ENCODE measurements around the gene MTOR. TPM values are rescaled to one million over a fixed set of nuclear protein-coding genes. Genes with fewer than 3 reads are reported as not detected.

MTOR gene
- total and polyA plus RNA-seq, 10 of the 15 experiments (the other 5 are each of a cell fraction or from before 2014, with no cell fraction given): 6.6 to 41.8 (median 29.8) TPM

DNA sequence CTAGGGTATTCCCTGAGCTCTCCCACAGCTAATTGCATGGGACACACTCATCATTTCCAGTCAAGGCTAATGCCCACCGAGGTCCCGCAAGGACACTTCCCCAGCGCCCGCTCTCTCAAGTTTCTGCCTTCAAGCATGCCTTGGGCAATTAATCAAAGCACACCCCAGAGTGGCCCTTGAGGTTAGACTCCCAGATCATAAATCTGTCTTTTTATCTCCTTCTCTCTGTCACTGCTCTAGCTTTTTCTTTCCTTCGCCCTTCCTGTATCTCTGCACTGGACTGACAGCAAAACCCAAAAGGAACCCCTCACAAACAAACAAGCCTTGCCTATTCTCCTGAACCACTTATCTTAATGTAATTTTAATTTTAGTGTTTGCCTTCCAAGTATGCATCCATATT, 154.8 kb downstream of the MTOR start:
- H3K4me1 ChIP-seq (ENCODE audit: control insufficient read depth, insufficient read depth, low read length): no peaks in the 10 kb centered on the region
- SMC1A ChIA-PET (ENCODE audit: uncharacterized antibody, unreplicated experiment): interaction anchor here (1.1 to 4.0 kb wide), 2 partner anchors 9 to 47 kb away, joined by 3 to 16 read pairs; partner anchors contain the start of gene EXOSC10
- H2AFZ ChIP-seq (ENCODE audit: control insufficient read depth, low read depth, low read length): no peak overlapping the region
- no peak overlapping the region for H3K4me2 ChIP-seq (ENCODE audit: control insufficient read depth, insufficient read depth)
- in situ Hi-C loops (cut with MboI): no loop called here
- no peak overlapping the region for H3K4me3 ChIP-seq
- POLR2A ChIA-PET: interaction anchor here (0.6 kb wide), 1 partner anchor 52 kb away, joined by 3 read pairs; no protein-coding TSS in a partner anchor
- ATAC-seq (no peak), DNase-seq (ENCODE audit: low read depth, low spot score) (no peak), FAIRE-seq (no peak)
- 98% methylated on average over 5 of the region's 5 CpGs for WGBS (ENCODE audit: insufficient coverage, insufficient replicate concordance, low lambda C conversion rate, missing lambda C conversion rate)
- CTCF ChIA-PET: no interaction called here
- H3K9me3 ChIP-seq (replicated peaks; ENCODE audit: control insufficient read depth, insufficient read depth, low read length): no peaks in the 10 kb centered on the region
- RAD21 ChIA-PET (ENCODE audit: unreplicated experiment): interaction anchor here (1.2 kb wide), 1 partner anchor 9 kb away, joined by 3 read pairs; no protein-coding TSS in a partner anchor
- H4K20me1 ChIP-seq (ENCODE audit: control insufficient read depth, insufficient read depth): no peaks in the 10 kb centered on the region
- no TSS peak for BruUV-seq (replicated peaks)
- no peak overlapping the region for H3K9ac ChIP-seq (ENCODE audit: control insufficient read depth, insufficient read depth, low read length)
- no peaks in the 10 kb centered on the region for H3K79me2 ChIP-seq (ENCODE audit: control insufficient read depth, insufficient read depth, low read length)
- intact Hi-C loops (cut with micrococcal nuclease; ENCODE audit: unreplicated experiment): no loop called here
- no peak overlapping the region for H3K27ac ChIP-seq (ENCODE audit: control insufficient read depth, insufficient read depth)
- no peaks in the 10 kb centered on the region for H3K27me3 ChIP-seq (replicated peaks in 1 of 2; ENCODE audit: control insufficient read depth in 2 of 2, insufficient read depth in 2 of 2, low read length in 1 of 2)
- peaks cover 6 to 17% of the 10 kb centered on the region in 2 experiments for H3K36me3 ChIP-seq (ENCODE audit: control insufficient read depth in 2 of 2, insufficient read depth in 2 of 2, low read length in 1 of 2)
- TF ChIP-seq, protein P1, sequence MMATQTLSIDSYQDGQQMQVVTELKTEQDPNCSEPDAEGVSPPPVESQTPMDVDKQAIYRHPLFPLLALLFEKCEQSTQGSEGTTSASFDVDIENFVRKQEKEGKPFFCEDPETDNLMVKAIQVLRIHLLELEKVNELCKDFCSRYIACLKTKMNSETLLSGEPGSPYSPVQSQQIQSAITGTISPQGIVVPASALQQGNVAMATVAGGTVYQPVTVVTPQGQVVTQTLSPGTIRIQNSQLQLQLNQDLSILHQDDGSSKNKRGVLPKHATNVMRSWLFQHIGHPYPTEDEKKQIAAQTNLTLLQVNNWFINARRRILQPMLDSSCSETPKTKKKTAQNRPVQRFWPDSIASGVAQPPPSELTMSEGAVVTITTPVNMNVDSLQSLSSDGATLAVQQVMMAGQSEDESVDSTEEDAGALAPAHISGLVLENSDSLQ (IDR thresholded peaks at IDR 0.05): no peak
- TF ChIP-seq, protein P2, sequence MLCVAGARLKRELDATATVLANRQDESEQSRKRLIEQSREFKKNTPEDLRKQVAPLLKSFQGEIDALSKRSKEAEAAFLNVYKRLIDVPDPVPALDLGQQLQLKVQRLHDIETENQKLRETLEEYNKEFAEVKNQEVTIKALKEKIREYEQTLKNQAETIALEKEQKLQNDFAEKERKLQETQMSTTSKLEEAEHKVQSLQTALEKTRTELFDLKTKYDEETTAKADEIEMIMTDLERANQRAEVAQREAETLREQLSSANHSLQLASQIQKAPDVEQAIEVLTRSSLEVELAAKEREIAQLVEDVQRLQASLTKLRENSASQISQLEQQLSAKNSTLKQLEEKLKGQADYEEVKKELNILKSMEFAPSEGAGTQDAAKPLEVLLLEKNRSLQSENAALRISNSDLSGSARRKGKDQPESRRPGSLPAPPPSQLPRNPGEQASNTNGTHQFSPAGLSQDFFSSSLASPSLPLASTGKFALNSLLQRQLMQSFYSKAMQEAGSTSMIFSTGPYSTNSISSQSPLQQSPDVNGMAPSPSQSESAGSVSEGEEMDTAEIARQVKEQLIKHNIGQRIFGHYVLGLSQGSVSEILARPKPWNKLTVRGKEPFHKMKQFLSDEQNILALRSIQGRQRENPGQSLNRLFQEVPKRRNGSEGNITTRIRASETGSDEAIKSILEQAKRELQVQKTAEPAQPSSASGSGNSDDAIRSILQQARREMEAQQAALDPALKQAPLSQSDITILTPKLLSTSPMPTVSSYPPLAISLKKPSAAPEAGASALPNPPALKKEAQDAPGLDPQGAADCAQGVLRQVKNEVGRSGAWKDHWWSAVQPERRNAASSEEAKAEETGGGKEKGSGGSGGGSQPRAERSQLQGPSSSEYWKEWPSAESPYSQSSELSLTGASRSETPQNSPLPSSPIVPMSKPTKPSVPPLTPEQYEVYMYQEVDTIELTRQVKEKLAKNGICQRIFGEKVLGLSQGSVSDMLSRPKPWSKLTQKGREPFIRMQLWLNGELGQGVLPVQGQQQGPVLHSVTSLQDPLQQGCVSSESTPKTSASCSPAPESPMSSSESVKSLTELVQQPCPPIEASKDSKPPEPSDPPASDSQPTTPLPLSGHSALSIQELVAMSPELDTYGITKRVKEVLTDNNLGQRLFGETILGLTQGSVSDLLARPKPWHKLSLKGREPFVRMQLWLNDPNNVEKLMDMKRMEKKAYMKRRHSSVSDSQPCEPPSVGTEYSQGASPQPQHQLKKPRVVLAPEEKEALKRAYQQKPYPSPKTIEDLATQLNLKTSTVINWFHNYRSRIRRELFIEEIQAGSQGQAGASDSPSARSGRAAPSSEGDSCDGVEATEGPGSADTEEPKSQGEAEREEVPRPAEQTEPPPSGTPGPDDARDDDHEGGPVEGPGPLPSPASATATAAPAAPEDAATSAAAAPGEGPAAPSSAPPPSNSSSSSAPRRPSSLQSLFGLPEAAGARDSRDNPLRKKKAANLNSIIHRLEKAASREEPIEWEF (IDR thresholded peaks at IDR 0.05; ENCODE audit: insufficient replicate concordance, low read depth, low read length): no peak
- TF ChIP-seq CREM (IDR thresholded peaks at IDR 0.05; ENCODE audit: low read depth) (no peak), PAX5 (IDR thresholded peaks at IDR 0.05; ENCODE audit: borderline replicate concordance, low read depth, low read length) (no peak), NFYB (IDR thresholded peaks at IDR 0.05; ENCODE audit: insufficient read depth, low read depth, low read length) (no peak), KDM1A (IDR thresholded peaks at IDR 0.05; ENCODE audit: borderline replicate concordance) (no peak), YY1 (IDR thresholded peaks at IDR 0.05; ENCODE audit: low read depth, low read length) (no peak), JUNB (IDR thresholded peaks at IDR 0.05) (no peak)
- TF ChIP-seq, protein P3, sequence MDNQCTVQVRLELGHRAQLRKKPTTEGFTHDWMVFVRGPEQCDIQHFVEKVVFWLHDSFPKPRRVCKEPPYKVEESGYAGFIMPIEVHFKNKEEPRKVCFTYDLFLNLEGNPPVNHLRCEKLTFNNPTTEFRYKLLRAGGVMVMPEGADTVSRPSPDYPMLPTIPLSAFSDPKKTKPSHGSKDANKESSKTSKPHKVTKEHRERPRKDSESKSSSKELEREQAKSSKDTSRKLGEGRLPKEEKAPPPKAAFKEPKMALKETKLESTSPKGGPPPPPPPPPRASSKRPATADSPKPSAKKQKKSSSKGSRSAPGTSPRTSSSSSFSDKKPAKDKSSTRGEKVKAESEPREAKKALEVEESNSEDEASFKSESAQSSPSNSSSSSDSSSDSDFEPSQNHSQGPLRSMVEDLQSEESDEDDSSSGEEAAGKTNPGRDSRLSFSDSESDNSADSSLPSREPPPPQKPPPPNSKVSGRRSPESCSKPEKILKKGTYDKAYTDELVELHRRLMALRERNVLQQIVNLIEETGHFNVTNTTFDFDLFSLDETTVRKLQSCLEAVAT (IDR thresholded peaks at IDR 0.05): no peak
- TF ChIP-seq, protein P4, sequence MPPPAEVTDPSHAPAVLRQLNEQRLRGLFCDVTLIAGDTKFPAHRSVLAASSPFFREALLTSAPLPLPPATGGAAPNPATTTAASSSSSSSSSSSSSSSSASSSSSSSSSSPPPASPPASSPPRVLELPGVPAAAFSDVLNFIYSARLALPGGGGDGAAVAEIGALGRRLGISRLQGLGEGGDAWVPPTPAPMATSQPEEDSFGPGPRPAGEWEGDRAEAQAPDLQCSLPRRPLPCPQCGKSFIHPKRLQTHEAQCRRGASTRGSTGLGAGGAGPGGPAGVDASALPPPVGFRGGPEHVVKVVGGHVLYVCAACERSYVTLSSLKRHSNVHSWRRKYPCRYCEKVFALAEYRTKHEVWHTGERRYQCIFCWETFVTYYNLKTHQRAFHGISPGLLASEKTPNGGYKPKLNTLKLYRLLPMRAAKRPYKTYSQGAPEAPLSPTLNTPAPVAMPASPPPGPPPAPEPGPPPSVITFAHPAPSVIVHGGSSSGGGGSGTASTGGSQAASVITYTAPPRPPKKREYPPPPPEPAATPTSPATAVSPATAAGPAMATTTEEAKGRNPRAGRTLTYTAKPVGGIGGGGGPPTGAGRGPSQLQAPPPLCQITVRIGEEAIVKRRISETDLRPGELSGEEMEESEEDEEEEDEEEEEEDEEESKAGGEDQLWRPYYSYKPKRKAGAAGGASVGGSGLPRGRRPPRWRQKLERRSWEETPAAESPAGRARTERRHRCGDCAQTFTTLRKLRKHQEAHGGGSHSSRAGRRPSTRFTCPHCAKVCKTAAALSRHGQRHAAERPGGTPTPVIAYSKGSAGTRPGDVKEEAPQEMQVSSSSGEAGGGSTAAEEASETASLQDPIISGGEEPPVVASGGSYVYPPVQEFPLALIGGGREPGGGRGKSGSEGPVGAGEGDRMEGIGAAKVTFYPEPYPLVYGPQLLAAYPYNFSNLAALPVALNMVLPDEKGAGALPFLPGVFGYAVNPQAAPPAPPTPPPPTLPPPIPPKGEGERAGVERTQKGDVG (CRISPR knock-in tag; IDR thresholded peaks at IDR 0.05): no peak
- TF ChIP-seq, protein P5, sequence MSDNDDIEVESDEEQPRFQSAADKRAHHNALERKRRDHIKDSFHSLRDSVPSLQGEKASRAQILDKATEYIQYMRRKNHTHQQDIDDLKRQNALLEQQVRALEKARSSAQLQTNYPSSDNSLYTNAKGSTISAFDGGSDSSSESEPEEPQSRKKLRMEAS (IDR thresholded peaks at IDR 0.05; ENCODE audit: low read depth, low read length): no peak
- TF ChIP-seq, protein P6, sequence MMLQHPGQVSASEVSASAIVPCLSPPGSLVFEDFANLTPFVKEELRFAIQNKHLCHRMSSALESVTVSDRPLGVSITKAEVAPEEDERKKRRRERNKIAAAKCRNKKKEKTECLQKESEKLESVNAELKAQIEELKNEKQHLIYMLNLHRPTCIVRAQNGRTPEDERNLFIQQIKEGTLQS (IDR thresholded peaks at IDR 0.05; ENCODE audit: borderline replicate concordance, extremely low read depth, low read depth, low read length): no peak
